ENCODE measurements around the gene TANC1. TPM values are rescaled to one million over a fixed set of nuclear protein-coding genes. Genes with fewer than 3 reads are reported as not detected.

The TANC1 gene
- total RNA-seq, 1 donor from 2014 or later, result 61.9 TPM

- H3K27ac ChIP-seq, result no peak overlapping the region
- H3K4me3 ChIP-seq, result no peak overlapping the region
Measured at GRCh38 chr2:159199236-159199635, 230.8 kb downstream of the TANC1 start.

GRCh38 chr2:159199761-159200465 is 231.5 kb downstream of the TANC1 start:
- DNase-seq (ENCODE audit: extremely low spot score in 2 of 2), result no peak
- Histone ChIP-seq H3K4me1 (peaks cover 13% of the 10 kb centered on the region), H3K27ac (no peak overlapping the region), H3K9me3 (no peaks in the 10 kb centered on the region), H3K36me3 (peaks cover 0 to 30% of the 10 kb centered on the region in 2 donors), H3K27me3 (no peaks in the 10 kb centered on the region), H3K4me3 (no peak overlapping the region)
- intact Hi-C loops (cut with DNase I), result no loop called here
- no peak for TF ChIP-seq POLR2A (IDR thresholded peaks at IDR 0.05)
- TF ChIP-seq CTCF (IDR thresholded peaks at IDR 0.05), result no peak
- no peak for TF ChIP-seq POLR2AphosphoS5 (IDR thresholded peaks at IDR 0.05; ENCODE audit: insufficient read depth in 1 of 2, low read depth in 1 of 2)

More at GRCh38 chr2:159199236-159199635, 230.8 kb downstream of the TANC1 start:
- no peaks in the 10 kb centered on the region for H3K27me3 ChIP-seq
- intact Hi-C loops (cut with DNase I), result no loop called here
- no peaks in the 10 kb centered on the region for H3K9me3 ChIP-seq
- no peak for DNase-seq (ENCODE audit: extremely low spot score in 2 of 2)
- H3K36me3 ChIP-seq, result peaks cover 0 to 37% of the 10 kb centered on the region in 2 donors
- TF ChIP-seq POLR2AphosphoS5 (IDR thresholded peaks at IDR 0.05; ENCODE audit: insufficient read depth in 1 of 2, low read depth in 1 of 2) (no peak), CTCF (IDR thresholded peaks at IDR 0.05) (no peak), POLR2A (IDR thresholded peaks at IDR 0.05) (no peak)
- H3K4me1 ChIP-seq, result peaks cover 13% of the 10 kb centered on the region

GRCh38 chr2:159200498-159200897 is 232.1 kb downstream of the TANC1 start:
- H3K27me3 ChIP-seq, result no peaks in the 10 kb centered on the region
- peaks cover 0 to 27% of the 10 kb centered on the region in 2 donors for H3K36me3 ChIP-seq
- H3K4me3 ChIP-seq, result no peak overlapping the region
- TF ChIP-seq POLR2AphosphoS5 (IDR thresholded peaks at IDR 0.05; ENCODE audit: insufficient read depth in 1 of 2, low read depth in 1 of 2) (no peak), CTCF (IDR thresholded peaks at IDR 0.05) (no peak), POLR2A (IDR thresholded peaks at IDR 0.05) (no peak)
- no peak overlapping the region for H3K27ac ChIP-seq
- DNase-seq (ENCODE audit: extremely low spot score in 2 of 2), result no peak
- H3K4me1 ChIP-seq, result peaks cover 13% of the 10 kb centered on the region
- intact Hi-C loops (cut with DNase I), result no loop called here
- no peaks in the 10 kb centered on the region for H3K9me3 ChIP-seq

- H3K36me3 ChIP-seq, result peaks cover 0 to 22% of the 10 kb centered on the region in 2 donors
- peaks cover 13% of the 10 kb centered on the region for H3K4me1 ChIP-seq
- no peaks in the 10 kb centered on the region for H3K9me3 ChIP-seq
- TF ChIP-seq POLR2AphosphoS5 (IDR thresholded peaks at IDR 0.05; ENCODE audit: insufficient read depth in 1 of 2, low read depth in 1 of 2), result no peak
- TF ChIP-seq POLR2A (IDR thresholded peaks at IDR 0.05), result no peak
- TF ChIP-seq CTCF (IDR thresholded peaks at IDR 0.05), result no peak
- no peak for DNase-seq (ENCODE audit: extremely low spot score in 2 of 2)
- intact Hi-C loops (cut with DNase I), result no loop called here
- peak overlapping the region; percentile 67 for H3K27ac ChIP-seq
- H3K27me3 ChIP-seq, result no peaks in the 10 kb centered on the region
- no peak overlapping the region for H3K4me3 ChIP-seq
Measured at GRCh38 chr2:159201360-159202063, 233.1 kb downstream of the TANC1 start.

Data from vagina (tissue), 2 donors.